Omental fat pad (tissue), 4 donors: ENCODE results near the gene MED12L. TPM values are rescaled to one million over a fixed set of nuclear protein-coding genes. Genes with fewer than 3 reads are reported as not detected.

Experiments used
- ATAC-seq: fragments of 150-250 bp; one replicate; pipeline ENCODE4 v1.9.1; 2016; ENCODE audit warnings: mild to moderate bottlenecking, moderate library complexity; ENCODE audit not compliant: low FRiP score
- DNase-seq: peaks from one replicate; pipeline ENCODE4 v3.0.0-alpha.2; 2019; ENCODE audit warnings: low spot score
- CTCF ChIP-seq, 3 donors: fragments of 450-650 bp; IDR thresholded peaks; one replicate each; pipeline ENCODE4 v1.5.1; 2016 to 2017; ENCODE audit warnings: antibody characterized with exemption in 3 of 3, mild to moderate bottlenecking in 3 of 3, moderate library complexity in 2 of 3
- total RNA-seq, 4 donors: library from RNA; depleted of rRNA; stranded (reverse); fragments of >200 nt; gene quantifications; one replicate each; pipeline ENCODE4 v1.1.0, GENCODE V29; 2016

MED12L gene
- total RNA-seq, 4 donors from 2014 or later, result 0.16 to 0.37 (median 0.31) TPM

GRCh38 chr3:151345859-151346258 is 260.4 kb downstream of the MED12L start:
- DNase-seq, result no peak
- no peak for TF ChIP-seq CTCF (IDR thresholded peaks at IDR 0.05)
- ATAC-seq, result peak; percentile 91

- ATAC-seq, result no peak
Measured at GRCh38 chr3:151346292-151346691, 260.8 kb downstream of the MED12L start.

GRCh38 chr3:151347432-151347831 is 262.0 kb downstream of the MED12L start:
- ATAC-seq (no peak), DNase-seq (no peak)

More at GRCh38 chr3:151346292-151346691, 260.8 kb downstream of the MED12L start:
- DNase-seq, result no peak
- TF ChIP-seq CTCF (IDR thresholded peaks at IDR 0.05), result no peak

GRCh38 chr3:151350656-151351055 is 265.2 kb downstream of the MED12L start:
- DNase-seq (no peak), ATAC-seq (no peak)
- TF ChIP-seq CTCF (IDR thresholded peaks at IDR 0.05), result no peak

More at GRCh38 chr3:151347432-151347831, 262.0 kb downstream of the MED12L start:
- no peak for TF ChIP-seq CTCF (IDR thresholded peaks at IDR 0.05)

- no peak for ATAC-seq
- no peak for TF ChIP-seq CTCF (IDR thresholded peaks at IDR 0.05)
Measured at GRCh38 chr3:151351219-151351618, 265.8 kb downstream of the MED12L start.

GRCh38 chr3:151351648-151352047 is 266.2 kb downstream of the MED12L start:
- no peak for TF ChIP-seq CTCF (IDR thresholded peaks at IDR 0.05)
- no peak for ATAC-seq
- no peak for DNase-seq

More at GRCh38 chr3:151351219-151351618, 265.8 kb downstream of the MED12L start:
- no peak for DNase-seq

GRCh38 chr3:151356794-151357462 is 271.5 kb downstream of the MED12L start:
- DNase-seq (no peak), ATAC-seq (no peak)
- no peak for TF ChIP-seq CTCF (IDR thresholded peaks at IDR 0.05)
